GM23338 (cell line): ENCODE results near the gene TERT. TPM values are rescaled to one million over a fixed set of nuclear protein-coding genes. Genes with fewer than 3 reads are reported as not detected.

Experiments
- ATAC-seq: fragments of 200-7000 bp; cut with Tn5 transposase; 3 replicates; pipeline ENCODE4 v1.9.1; 2020
- DNase-seq: peaks from one replicate; pipeline ENCODE4 v3.0.0-alpha.2; 2015; ENCODE audit warnings: low spot score
- H2AFZ ChIP-seq: fragments of 200-600 bp; sonication (generic); 2 replicates; pipeline ENCODE4 v1.8.0; 2016; ENCODE audit warnings: antibody characterized with exemption, mild to moderate bottlenecking, moderate library complexity
- H3F3A ChIP-seq: fragments of 200-600 bp; sonication (generic); replicated peaks from 2 replicates; pipeline ENCODE4 v1.8.0; 2017; ENCODE audit warnings: antibody characterized with exemption, mixed run types, low read depth
- H3K27ac ChIP-seq: fragments of 200-600 bp; sonication (generic); 2 replicates; pipeline ENCODE4 v1.6.1; 2016; ENCODE audit warnings: low read depth
- H3K27me3 ChIP-seq: fragments of 200-600 bp; sonication (generic); 2 replicates; pipeline ENCODE4 v1.8.0; 2016; ENCODE audit warnings: mild to moderate bottlenecking, mixed run types, moderate library complexity; ENCODE audit not compliant: insufficient read depth
- H3K36me3 ChIP-seq: fragments of 200-600 bp; sonication (generic); 2 replicates; pipeline ENCODE4 v1.8.0; 2016; ENCODE audit warnings: mild to moderate bottlenecking; ENCODE audit not compliant: insufficient read depth
- H3K4me1 ChIP-seq: fragments of 200-600 bp; sonication (generic); 2 replicates; pipeline ENCODE4 v1.8.0; 2016; ENCODE audit warnings: mild to moderate bottlenecking, moderate library complexity; ENCODE audit not compliant: insufficient read depth
- H3K4me2 ChIP-seq: fragments of 200-600 bp; sonication (generic); 2 replicates; pipeline ENCODE4 v1.7.1; 2017; ENCODE audit warnings: mixed run types
- H3K4me3 ChIP-seq: fragments of 200-600 bp; sonication (generic); 2 replicates; pipeline ENCODE4 v1.6.1; 2016; ENCODE audit warnings: mixed run types
- H3K79me2 ChIP-seq: fragments of 200-600 bp; sonication (generic); replicated peaks from 2 replicates; pipeline ENCODE4 v1.8.0; 2017; ENCODE audit warnings: mild to moderate bottlenecking; ENCODE audit not compliant: insufficient read depth
- H3K9me2 ChIP-seq: fragments of 200-600 bp; sonication (generic); 2 replicates; pipeline ENCODE4 v1.8.0; 2017; ENCODE audit not compliant: insufficient read depth
- H4K20me1 ChIP-seq: fragments of 200-600 bp; sonication (generic); replicated peaks from 2 replicates; pipeline ENCODE4 v1.8.0; 2017; ENCODE audit warnings: mild to moderate bottlenecking; ENCODE audit not compliant: insufficient read depth
- H3K27ac Mint-ChIP-seq: 2 replicates; pipeline ENCODE4 v1.8.0; 2020; ENCODE audit warnings: inconsistent platforms, mild to moderate bottlenecking, moderate library complexity, mixed read lengths
- H3K27me3 Mint-ChIP-seq: 3 replicates; pipeline ENCODE4 v1.8.0; 2022; ENCODE audit warnings: low read depth, mild to moderate bottlenecking, moderate library complexity, mixed read lengths, inconsistent platforms; ENCODE audit not compliant: insufficient read depth, poor library complexity
- H3K36me3 Mint-ChIP-seq: 3 replicates; pipeline ENCODE4 v1.8.0; 2021; ENCODE audit warnings: low read depth, mild to moderate bottlenecking, inconsistent platforms, moderate library complexity, mixed read lengths
- H3K4me1 Mint-ChIP-seq: 3 replicates; pipeline ENCODE4 v1.8.0; 2020; ENCODE audit warnings: mild to moderate bottlenecking, inconsistent platforms, mixed read lengths
- H3K4me3 Mint-ChIP-seq: 3 replicates; pipeline ENCODE4 v1.8.0; 2021; ENCODE audit warnings: moderate library complexity, mild to moderate bottlenecking, inconsistent platforms, mixed read lengths
- H3K9me3 Mint-ChIP-seq: 3 replicates; pipeline ENCODE4 v1.8.0; 2020; ENCODE audit warnings: moderate library complexity, mild to moderate bottlenecking, inconsistent platforms, mixed read lengths
- CREB1 ChIP-seq: fragments of 250-450 bp; sonication (Bioruptor Pico); IDR thresholded peaks from 2 replicates; pipeline ENCODE4 v1.5.0; 2020; ENCODE audit warnings: low read depth, mild to moderate bottlenecking, moderate library complexity
- CTCF ChIP-seq, 2 experiments: fragments of 200-600 bp in 1 of 2; sonication (generic) in 1 of 2; conservative IDR thresholded peaks; 2 replicates each; pipeline versions ENCODE4 v1.5.1 to v1.6.1; 2016 to 2017; ENCODE audit warnings: antibody characterized with exemption in 2 of 2, low read depth in 2 of 2, mild to moderate bottlenecking in 2 of 2, moderate library complexity in 1 of 2
- ETS1 ChIP-seq: IDR thresholded peaks from 2 replicates; pipeline ENCODE4 v1.6.1; 2016; ENCODE audit warnings: antibody characterized with exemption
- EZH2 ChIP-seq: fragments of 200-600 bp; sonication (generic); IDR thresholded peaks from one replicate; pipeline ENCODE4 v1.8.0; 2017; ENCODE audit warnings: antibody characterized with exemption, mild to moderate bottlenecking, low read depth; ENCODE audit not compliant: unreplicated experiment
- EZH2phosphoT487 ChIP-seq: fragments of 200-600 bp; sonication (generic); IDR thresholded peaks from one replicate; pipeline ENCODE4 v1.8.1; 2018; ENCODE audit warnings: antibody characterized with exemption; ENCODE audit not compliant: unreplicated experiment
- JUNB ChIP-seq: IDR thresholded peaks from one replicate; pipeline ENCODE4 v1.6.1; 2016; ENCODE audit warnings: antibody characterized with exemption; ENCODE audit not compliant: unreplicated experiment
- NANOG ChIP-seq: IDR thresholded peaks from 2 replicates; pipeline ENCODE4 v1.6.1; 2016; ENCODE audit warnings: antibody characterized with exemption, borderline replicate concordance
- POLR2AphosphoS5 ChIP-seq: IDR thresholded peaks from 2 replicates; pipeline ENCODE4 v1.6.1; 2016; ENCODE audit warnings: antibody characterized with exemption, low read depth
- REST ChIP-seq: IDR thresholded peaks from one replicate; pipeline ENCODE4 v1.6.1; 2018; ENCODE audit warnings: antibody characterized with exemption; ENCODE audit not compliant: unreplicated experiment
- STAT1 ChIP-seq: IDR thresholded peaks from one replicate; pipeline ENCODE4 v1.6.1; 2016; ENCODE audit warnings: antibody characterized with exemption; ENCODE audit not compliant: unreplicated experiment
- ZNF114 ChIP-seq: fragments of 250-450 bp; sonication (Bioruptor Pico); IDR thresholded peaks from 2 replicates; pipeline ENCODE4 v1.5.0; 2020; ENCODE audit warnings: mild to moderate bottlenecking, moderate library complexity
- ZNF331 ChIP-seq: fragments of 250-450 bp; sonication (Bioruptor Pico); IDR thresholded peaks from 2 replicates; pipeline ENCODE4 v1.5.0; 2020; ENCODE audit warnings: low read depth, mild to moderate bottlenecking, moderate library complexity
- polyA plus RNA-seq: library from polyadenylated mRNA; unstranded; fragments of >200 nt; fragmentation: Nextera tagmentation; extraction: Ambion mirVana; gene quantifications from 2 replicates; pipeline ENCODE4 v1.2.1, GENCODE V29; 2016
- total RNA-seq: library from RNA; depleted of rRNA; stranded (reverse); fragments of >200 nt; shearing (Covaris generic); gene quantifications from 2 replicates; pipeline ENCODE4 v1.2.3, GENCODE V29; 2014
- TF ChIP-seq, protein P1 (sequence below): fragments of 250-450 bp; sonication (Bioruptor Pico); IDR thresholded peaks from 2 replicates; pipeline ENCODE4 v1.5.0; 2020; ENCODE audit warnings: mild to moderate bottlenecking, moderate library complexity

Gene TERT
- total and polyA plus RNA-seq, 2 experiments from 2014 or later: 9.8 to 46.4 TPM

- no peak for ATAC-seq
- Histone ChIP-seq H3K27me3 (no peaks in the 10 kb centered on the region), H3F3A (no peaks in the 10 kb centered on the region), H3K4me1 (no peaks in the 10 kb centered on the region), H2AFZ (no peak overlapping the region), H3K4me2 (no peak overlapping the region), H3K9me2 (no peaks in the 10 kb centered on the region), H3K36me3 (no peaks in the 10 kb centered on the region), H3K4me3 (no peak overlapping the region), H3K27ac (no peak overlapping the region), H3K79me2 (no peaks in the 10 kb centered on the region), H4K20me1 (no peaks in the 10 kb centered on the region; the same call in 1 of the 2 replicates)
- H3K4me1 Mint-ChIP-seq: peaks cover 12% of the 10 kb centered on the region
- H3K4me3 Mint-ChIP-seq: no peak overlapping the region
- peaks cover 7% of the 10 kb centered on the region for H3K27me3 Mint-ChIP-seq
- H3K27ac Mint-ChIP-seq: no peak overlapping the region
- H3K9me3 Mint-ChIP-seq: no peaks in the 10 kb centered on the region; the same call in 2 of the 3 replicates
- no peak for TF ChIP-seq STAT1
- no peak for TF ChIP-seq ETS1
- TF ChIP-seq, protein P1, sequence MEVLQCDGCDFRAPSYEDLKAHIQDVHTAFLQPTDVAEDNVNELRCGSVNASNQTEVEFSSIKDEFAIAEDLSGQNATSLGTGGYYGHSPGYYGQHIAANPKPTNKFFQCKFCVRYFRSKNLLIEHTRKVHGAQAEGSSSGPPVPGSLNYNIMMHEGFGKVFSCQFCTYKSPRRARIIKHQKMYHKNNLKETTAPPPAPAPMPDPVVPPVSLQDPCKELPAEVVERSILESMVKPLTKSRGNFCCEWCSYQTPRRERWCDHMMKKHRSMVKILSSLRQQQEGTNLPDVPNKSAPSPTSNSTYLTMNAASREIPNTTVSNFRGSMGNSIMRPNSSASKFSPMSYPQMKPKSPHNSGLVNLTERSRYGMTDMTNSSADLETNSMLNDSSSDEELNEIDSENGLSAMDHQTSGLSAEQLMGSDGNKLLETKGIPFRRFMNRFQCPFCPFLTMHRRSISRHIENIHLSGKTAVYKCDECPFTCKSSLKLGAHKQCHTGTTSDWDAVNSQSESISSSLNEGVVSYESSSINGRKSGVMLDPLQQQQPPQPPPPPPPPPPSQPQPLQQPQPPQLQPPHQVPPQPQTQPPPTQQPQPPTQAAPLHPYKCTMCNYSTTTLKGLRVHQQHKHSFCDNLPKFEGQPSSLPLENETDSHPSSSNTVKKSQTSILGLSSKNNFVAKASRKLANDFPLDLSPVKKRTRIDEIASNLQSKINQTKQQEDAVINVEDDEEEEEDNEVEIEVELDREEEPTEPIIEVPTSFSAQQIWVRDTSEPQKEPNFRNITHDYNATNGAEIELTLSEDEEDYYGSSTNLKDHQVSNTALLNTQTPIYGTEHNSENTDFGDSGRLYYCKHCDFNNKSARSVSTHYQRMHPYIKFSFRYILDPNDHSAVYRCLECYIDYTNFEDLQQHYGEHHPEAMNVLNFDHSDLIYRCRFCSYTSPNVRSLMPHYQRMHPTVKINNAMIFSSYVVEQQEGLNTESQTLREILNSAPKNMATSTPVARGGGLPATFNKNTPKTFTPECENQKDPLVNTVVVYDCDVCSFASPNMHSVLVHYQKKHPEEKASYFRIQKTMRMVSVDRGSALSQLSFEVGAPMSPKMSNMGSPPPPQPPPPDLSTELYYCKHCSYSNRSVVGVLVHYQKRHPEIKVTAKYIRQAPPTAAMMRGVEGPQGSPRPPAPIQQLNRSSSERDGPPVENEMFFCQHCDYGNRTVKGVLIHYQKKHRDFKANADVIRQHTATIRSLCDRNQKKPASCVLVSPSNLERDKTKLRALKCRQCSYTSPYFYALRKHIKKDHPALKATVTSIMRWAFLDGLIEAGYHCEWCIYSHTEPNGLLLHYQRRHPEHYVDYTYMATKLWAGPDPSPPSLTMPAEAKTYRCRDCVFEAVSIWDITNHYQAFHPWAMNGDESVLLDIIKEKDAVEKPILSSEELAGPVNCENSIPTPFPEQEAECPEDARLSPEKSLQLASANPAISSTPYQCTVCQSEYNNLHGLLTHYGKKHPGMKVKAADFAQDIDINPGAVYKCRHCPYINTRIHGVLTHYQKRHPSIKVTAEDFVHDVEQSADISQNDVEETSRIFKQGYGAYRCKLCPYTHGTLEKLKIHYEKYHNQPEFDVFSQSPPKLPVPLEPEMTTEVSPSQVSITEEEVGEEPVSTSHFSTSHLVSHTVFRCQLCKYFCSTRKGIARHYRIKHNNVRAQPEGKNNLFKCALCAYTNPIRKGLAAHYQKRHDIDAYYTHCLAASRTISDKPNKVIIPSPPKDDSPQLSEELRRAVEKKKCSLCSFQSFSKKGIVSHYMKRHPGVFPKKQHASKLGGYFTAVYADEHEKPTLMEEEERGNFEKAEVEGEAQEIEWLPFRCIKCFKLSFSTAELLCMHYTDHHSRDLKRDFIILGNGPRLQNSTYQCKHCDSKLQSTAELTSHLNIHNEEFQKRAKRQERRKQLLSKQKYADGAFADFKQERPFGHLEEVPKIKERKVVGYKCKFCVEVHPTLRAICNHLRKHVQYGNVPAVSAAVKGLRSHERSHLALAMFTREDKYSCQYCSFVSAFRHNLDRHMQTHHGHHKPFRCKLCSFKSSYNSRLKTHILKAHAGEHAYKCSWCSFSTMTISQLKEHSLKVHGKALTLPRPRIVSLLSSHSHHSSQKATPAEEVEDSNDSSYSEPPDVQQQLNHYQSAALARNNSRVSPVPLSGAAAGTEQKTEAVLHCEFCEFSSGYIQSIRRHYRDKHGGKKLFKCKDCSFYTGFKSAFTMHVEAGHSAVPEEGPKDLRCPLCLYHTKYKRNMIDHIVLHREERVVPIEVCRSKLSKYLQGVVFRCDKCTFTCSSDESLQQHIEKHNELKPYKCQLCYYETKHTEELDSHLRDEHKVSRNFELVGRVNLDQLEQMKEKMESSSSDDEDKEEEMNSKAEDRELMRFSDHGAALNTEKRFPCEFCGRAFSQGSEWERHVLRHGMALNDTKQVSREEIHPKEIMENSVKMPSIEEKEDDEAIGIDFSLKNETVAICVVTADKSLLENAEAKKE (CRISPR knock-in tag): no peak
- no peak for TF ChIP-seq REST
- no peak for TF ChIP-seq NANOG
- TF ChIP-seq ZNF331 (CRISPR knock-in tag): no peak
- TF ChIP-seq EZH2phosphoT487: no peak
- TF ChIP-seq EZH2: no peak
- TF ChIP-seq JUNB: no peak
- no peak for TF ChIP-seq ZNF114
- no peak for TF ChIP-seq CREB1 (CRISPR knock-in tag)
- TF ChIP-seq POLR2AphosphoS5: no peak
- TF ChIP-seq CTCF (conservative IDR thresholded peaks at IDR 0.05; ENCODE audit: low read depth in 2 of 2): no peak
- no peak for DNase-seq
- no peaks in the 10 kb centered on the region; the same call in 2 of the 3 replicates for H3K36me3 Mint-ChIP-seq
Measured at GRCh38 chr5:1208221-1208742, 86.6 kb downstream of the TERT start.
